ENCODE results near the gene RNF166.

The RNF166 gene

GRCh38 chr16:88706229-88706964 lies at the start of gene RNF166, which contains the start of gene CTU2:
Gene RNF166, minus strand, starts transcription at chr16:88706408. Its CDS starts 83 bp downstream, at chr16:88706325.
Gene CTU2, plus strand, starts transcription at chr16:88706503. Its CDS starts 28 bp downstream, at chr16:88706531.
- DNase-seq: no peak

- no peak for DNase-seq
These were observed 48.9 kb upstream of the RNF166 start for GRCh38 chr16:88754912-88755744.

- DNase-seq: no peak
These were observed 48.1 kb upstream of the RNF166 start for GRCh38 chr16:88754109-88754911.

GRCh38 chr16:88753602-88754001 lies 47.4 kb upstream of the RNF166 start:
- no peak for DNase-seq

- no peak for DNase-seq
These were observed 47.0 kb upstream of the RNF166 start for GRCh38 chr16:88753191-88753590.

GRCh38 chr16:88752386-88753002 lies 46.3 kb upstream of the RNF166 start:
- no peak for DNase-seq

- no peak for DNase-seq
These were observed 44.6 kb upstream of the RNF166 start for GRCh38 chr16:88750854-88751253.

GRCh38 chr16:88749358-88749757 lies 43.1 kb upstream of the RNF166 start:
- no peak for DNase-seq

GRCh38 chr16:88748364-88748763 lies 42.2 kb upstream of the RNF166 start:
- DNase-seq: no peak

- DNase-seq: no peak
These were observed 41.5 kb upstream of the RNF166 start for GRCh38 chr16:88747588-88748301.

- DNase-seq: no peak
These were observed 40.3 kb upstream of the RNF166 start for GRCh38 chr16:88746506-88746905.

- DNase-seq: no peak
These were observed 38.6 kb upstream of the RNF166 start for GRCh38 chr16:88744577-88745521.

- DNase-seq: peak in 1 of 2 experiments; percentile 26
These were observed 37.7 kb upstream of the RNF166 start for GRCh38 chr16:88743693-88744576.

GRCh38 chr16:88742896-88743605 lies 36.8 kb upstream of the RNF166 start:
- DNase-seq: no peak

- DNase-seq: no peak
These were observed 35.2 kb upstream of the RNF166 start for GRCh38 chr16:88741368-88741767.

GRCh38 chr16:88740727-88741055 lies 34.5 kb upstream of the RNF166 start:
- no peak for DNase-seq

GRCh38 chr16:88739977-88740726 lies 33.9 kb upstream of the RNF166 start:
- no peak for DNase-seq

Data from cerebellar nuclear complex (tissue), 1 donor.